Measurements from ENCODE around the gene TRMT61A. TPM values are rescaled to one million over a fixed set of nuclear protein-coding genes. Genes with fewer than 3 reads are reported as not detected.

TRMT61A gene
- polyA plus RNA-seq, 3 donors = 6.9 to 19.2 (median 12.0) TPM

DNA sequence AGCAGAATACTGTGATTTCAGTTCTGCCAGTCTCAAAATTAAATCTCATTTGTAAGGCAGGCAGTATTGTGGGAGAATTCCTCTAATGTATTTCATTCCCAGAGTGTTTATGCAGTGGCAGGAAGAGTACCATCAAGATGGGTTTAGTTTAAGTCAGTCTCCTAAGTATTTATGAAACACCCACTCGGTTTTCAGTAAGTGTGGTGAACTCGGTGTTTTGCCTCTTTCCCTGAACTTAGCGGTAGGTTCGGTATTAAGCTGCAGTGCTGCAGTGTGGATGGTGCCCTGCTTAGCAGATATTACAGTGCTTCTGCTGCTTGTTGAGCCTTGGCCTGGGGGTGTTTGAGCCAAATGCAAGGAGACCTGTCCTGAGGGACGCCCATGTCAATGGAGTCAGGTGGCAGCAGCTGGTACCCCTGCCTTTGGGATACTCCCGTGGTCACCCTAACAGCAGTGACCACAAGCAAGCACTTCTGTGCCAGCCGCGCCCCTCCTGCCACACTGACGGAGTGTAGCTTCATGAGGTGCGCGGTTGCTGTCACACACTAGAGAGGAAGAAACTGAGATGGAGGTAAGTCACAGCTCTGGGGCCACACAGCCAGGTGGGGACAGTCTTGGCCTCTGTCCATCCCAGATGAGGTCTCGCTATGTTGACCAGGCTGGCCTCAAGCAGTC lies 49.5 kb downstream of the TRMT61A start:
- no peak overlapping the region for H3K27ac ChIP-seq (ENCODE audit: low read depth, low read length)
- 91 to 93% (median 92%) methylated on average over 12 of the region's 12 CpGs for WGBS, 3 donors

DNA sequence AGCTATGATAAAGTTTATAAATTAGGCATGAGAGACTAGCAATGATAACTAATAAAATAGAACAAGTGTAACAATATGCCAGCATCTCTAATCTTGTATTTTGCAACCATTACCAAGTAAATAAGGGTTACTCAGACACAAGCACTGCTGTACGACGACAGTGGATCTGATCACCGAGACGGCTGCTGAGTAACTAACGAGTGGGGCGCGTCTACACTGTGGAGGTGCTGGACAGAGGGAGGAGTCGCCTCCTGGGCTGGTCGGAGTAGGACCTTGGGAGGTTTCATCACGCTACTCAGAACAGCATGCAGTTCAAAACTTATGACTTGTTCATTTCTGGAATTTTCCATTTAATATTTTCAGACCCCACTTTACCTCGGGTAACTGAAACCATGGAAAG lies 52.2 kb downstream of the TRMT61A start:
- 91 to 95% (median 93%) methylated on average over 11 of the region's 11 CpGs for WGBS, 3 donors

DNA sequence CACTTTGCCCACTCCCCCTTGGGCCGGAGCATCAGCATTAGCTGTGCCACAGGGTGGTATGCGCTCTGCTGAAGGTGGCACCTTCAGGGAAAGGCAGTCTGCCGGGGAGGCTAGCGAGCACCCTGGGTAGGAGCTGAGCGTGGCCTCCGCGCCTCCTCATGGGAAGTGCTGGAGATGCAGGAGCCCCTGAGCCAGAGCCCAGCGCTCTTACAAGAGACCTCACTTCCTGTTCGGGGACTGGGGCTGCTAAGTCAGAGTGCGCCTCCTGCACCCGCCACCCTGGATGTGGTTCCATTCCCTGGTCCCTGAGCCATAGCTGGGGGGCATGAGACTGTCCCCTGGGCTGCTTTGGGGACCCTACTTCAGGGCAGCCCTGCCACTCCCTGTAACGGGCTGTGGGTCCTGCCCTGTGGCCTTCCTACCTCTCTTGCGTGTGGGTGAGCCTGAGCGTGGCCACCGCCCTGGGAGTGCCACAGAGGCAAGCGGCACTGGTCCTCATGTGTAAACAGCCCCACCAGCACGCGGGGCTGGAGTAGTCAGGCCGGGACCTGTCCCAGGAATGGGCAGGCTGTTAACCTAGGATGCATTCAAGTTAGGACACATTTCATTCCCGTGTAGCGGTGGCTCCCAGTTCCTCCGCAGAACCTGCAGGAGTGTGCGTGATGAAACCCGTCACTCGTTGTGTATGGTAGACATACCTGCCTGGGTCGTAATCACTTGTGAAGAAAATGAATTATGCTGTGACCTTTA lies 53.1 kb downstream of the TRMT61A start:
- 90 to 94% (median 92%) methylated on average over 25 to 26 of the region's 26 CpGs for WGBS, 3 donors
- H3K27ac ChIP-seq (ENCODE audit: low read depth, low read length) = no peak overlapping the region

More for the DNA sequence above, 52.2 kb downstream of the TRMT61A start:
- no peak overlapping the region for H3K27ac ChIP-seq (ENCODE audit: low read depth, low read length)

DNA sequence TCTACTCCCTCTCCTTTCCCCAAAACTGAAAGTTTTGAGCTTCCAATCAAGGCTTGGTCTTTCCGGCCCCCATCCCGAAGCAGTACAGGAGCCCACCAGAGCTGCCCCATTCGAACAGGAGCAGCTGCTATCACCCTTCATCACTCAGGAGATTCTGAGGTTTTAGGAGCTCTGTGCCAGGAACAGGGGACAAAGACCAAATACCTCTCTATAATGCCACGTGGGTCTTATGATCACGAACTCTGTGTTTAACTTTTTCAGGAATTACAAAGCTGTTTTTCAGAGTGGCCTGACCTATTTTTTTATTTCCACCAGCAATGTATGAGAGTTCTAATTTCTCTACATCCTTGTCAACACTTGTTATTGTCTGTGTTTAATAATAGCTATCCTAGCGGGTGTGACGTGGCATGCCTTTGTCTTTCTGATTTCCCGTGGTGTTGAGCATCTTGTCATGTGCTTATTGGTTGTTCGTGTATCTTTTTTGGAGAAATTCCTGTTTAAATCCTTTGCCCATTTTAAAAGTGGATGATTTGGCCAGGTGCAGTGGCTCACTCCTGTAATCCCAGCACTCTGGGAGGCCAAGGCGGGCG lies 55.4 kb downstream of the TRMT61A start:
- WGBS, 3 donors = 84 to 95% (median 88%) methylated on average over 11 of the region's 11 CpGs
- H3K27ac ChIP-seq (ENCODE audit: low read depth, low read length) = no peak overlapping the region

Other genes with a start within 250 kb of the TRMT61A start
- gene EIF5, start 195.0 kb upstream of the TRMT61A start, polyA plus RNA-seq = 100 to 1,000 TPM in 1 of 3 donors, 10 to 100 TPM in 2; 48.7 to 156 (median 99.1) TPM
- gene MARK3, start 143.8 kb upstream of the TRMT61A start, polyA plus RNA-seq = 10 to 100 TPM; 36.4 to 47.8 (median 43.5) TPM
- 100 to 1,000 TPM; 109 to 574 (median 196) TPM for gene CKB, start 6.4 kb upstream of the TRMT61A start, polyA plus RNA-seq
- 10 to 100 TPM in 2 of 3 donors, 1 to 10 TPM in 1; 4.9 to 24.0 (median 13.4) TPM for gene BAG5, start 33.5 kb downstream of the TRMT61A start, polyA plus RNA-seq
- 10 to 100 TPM; 49.3 to 67.5 (median 62.8) TPM for gene COA8, start 33.8 kb downstream of the TRMT61A start, polyA plus RNA-seq
- 100 to 1,000 TPM in 1 of 3 donors, 10 to 100 TPM in 2; 39.3 to 104 (median 92.0) TPM for gene KLC1, start 100.0 kb downstream of the TRMT61A start, polyA plus RNA-seq
- gene XRCC3, start 186.3 kb downstream of the TRMT61A start, polyA plus RNA-seq = 1 to 10 TPM; 2.4 to 3.6 (median 3.1) TPM
- 100 to 1,000 TPM in 1 of 3 donors, 10 to 100 TPM in 2; 30.2 to 107 (median 81.8) TPM for gene ZFYVE21, start 186.6 kb downstream of the TRMT61A start, polyA plus RNA-seq